HAP-1 (cell line): Measurements from ENCODE around the gene TNXB.
"Not testable (repeated sequence)": the region's sequence is repeated elsewhere in the genome, so short reads cannot be mapped to it uniquely, and the experiment has no call there.

Source experiments
- DNase-seq, 2 experiments: peaks; one replicate each; pipeline ENCODE4 v3.0.0-alpha.2; 2016 to 2020; ENCODE audit warnings: low spot score in 2 of 2
- H3K27me3 ChIP-seq: fragments of 250-450 bp; sonication (Bioruptor Pico); 2 replicates; pipeline ENCODE4 v1.5.1; 2020; ENCODE audit warnings: low read depth, mild to moderate bottlenecking, moderate library complexity
- H3K36me3 ChIP-seq: fragments of 250-450 bp; sonication (Bioruptor Pico); replicated peaks from 2 replicates; pipeline ENCODE4 v1.5.1; 2020; ENCODE audit warnings: mild to moderate bottlenecking
- H3K4me1 ChIP-seq: fragments of 250-450 bp; sonication (Bioruptor Pico); 2 replicates; pipeline ENCODE4 v1.5.1; 2020; ENCODE audit warnings: mild to moderate bottlenecking
- H3K4me3 ChIP-seq: fragments of 250-450 bp; sonication (Bioruptor Pico); 2 replicates; pipeline ENCODE4 v1.5.1; 2020; ENCODE audit warnings: mild to moderate bottlenecking, moderate library complexity
- H3K9me3 ChIP-seq: fragments of 250-450 bp; sonication (Bioruptor Pico); 2 replicates; pipeline ENCODE4 v1.5.1; 2020; ENCODE audit warnings: mild to moderate bottlenecking, moderate library complexity
- in situ Hi-C: fragments of 300-500 bp; cut with MboI; formaldehyde crosslinking; loops from 3 replicates; pipeline ENCODE4 v1.14.3; 2020; ENCODE audit warnings: low sequenced_read_pairs, inconsistent platforms, mixed read lengths

Gene TNXB

DNA sequence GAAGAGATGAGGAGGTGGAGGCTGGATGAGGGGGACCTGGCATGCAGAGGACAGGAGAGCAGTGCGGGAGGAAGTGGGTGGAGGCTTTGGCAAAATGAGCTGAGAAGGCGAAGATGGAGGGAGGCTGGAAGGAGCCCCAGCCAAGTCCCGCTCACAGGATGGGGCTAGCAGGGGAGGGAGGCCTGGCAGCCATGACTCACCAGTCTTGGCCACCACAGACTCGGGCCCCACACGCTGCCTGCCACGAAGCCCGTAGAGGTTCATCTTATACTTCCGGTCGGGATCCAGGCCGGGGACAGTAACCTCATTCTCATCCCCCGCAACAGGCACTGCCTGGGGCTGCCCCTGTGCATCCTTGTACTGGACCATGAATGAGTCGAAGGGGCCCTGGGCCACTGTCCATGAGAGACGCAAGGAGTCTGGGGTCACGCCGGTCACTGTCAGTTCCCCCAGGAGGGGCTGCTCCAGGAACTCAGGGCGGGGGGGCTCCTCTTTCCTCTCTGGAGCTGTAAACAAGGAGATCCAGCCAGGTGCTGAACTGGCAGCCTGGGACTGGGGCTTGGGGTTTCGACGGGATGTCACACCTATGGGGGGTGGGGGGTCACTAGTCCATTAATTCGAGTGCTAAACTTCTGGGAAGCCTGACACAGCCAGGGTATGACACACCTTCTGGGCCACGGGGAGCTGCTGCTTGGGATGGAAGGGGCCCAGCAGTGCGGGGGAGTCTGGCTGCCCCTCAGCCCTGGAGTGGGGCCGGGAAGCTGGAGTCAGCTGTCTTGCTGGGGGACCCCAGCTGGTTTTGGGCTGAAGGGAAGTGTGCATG, 27.8 kb downstream of the TNXB start:
- no peaks in the 10 kb centered on the region for H3K4me1 ChIP-seq
- H3K36me3 ChIP-seq: no peaks in the 10 kb centered on the region
- H3K4me3 ChIP-seq: no peak overlapping the region
- no peak for DNase-seq
- H3K27me3 ChIP-seq: 0 out of 2 replicates have a peak, but pooled peaks cover 2% of the 10 kb centered on the region
- H3K9me3 ChIP-seq: no peaks in the 10 kb centered on the region
- in situ Hi-C loops: loop anchor here (10.0 kb wide), 1 partner anchor 713 kb away; no protein-coding TSS in a partner anchor

DNA sequence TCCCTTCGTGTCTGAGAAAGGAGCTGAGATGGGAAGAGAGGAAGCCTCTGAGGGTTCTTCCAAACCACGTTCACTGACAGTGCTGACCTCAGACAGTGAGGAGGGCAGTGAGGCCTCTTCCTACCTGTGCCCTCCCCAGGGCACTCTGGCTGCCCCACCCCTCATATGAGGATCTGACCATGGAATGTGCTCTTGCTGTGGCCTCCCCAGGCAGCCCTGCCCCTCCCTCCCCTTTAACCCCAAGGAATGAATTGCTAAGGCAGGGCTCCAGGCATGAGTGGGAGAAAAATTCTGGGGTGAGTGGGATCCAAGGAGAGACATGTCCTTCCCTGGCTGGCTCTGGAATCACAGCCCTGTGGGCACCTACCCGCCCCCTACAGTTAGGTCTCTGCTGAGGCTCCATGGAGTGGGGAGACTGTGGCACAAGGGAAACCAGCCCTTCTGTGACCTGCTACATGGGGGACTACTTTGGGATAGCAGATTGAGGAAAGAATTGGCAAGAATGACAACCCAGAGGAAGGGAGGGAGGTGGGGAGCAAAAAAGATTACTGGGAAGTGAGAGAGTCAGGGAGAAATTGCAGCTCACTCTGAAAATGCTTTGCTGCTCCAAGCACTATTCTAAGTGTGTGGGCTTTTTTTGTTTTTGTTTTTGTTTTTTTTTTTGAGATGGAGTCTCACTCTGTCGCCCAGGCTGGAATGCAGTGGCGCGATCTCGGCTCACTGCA, 29.4 kb downstream of the TNXB start:
- Histone ChIP-seq H3K4me3 (no peak overlapping the region), H3K4me1 (no peaks in the 10 kb centered on the region), H3K27me3 (0 out of 2 replicates have a peak, but pooled peaks cover 2% of the 10 kb centered on the region), H3K36me3 (no peaks in the 10 kb centered on the region), H3K9me3 (no peaks in the 10 kb centered on the region)
- in situ Hi-C loops: loop anchor here (10.0 kb wide), 1 partner anchor 715 kb away; no protein-coding TSS in a partner anchor
- no peak for DNase-seq

DNA sequence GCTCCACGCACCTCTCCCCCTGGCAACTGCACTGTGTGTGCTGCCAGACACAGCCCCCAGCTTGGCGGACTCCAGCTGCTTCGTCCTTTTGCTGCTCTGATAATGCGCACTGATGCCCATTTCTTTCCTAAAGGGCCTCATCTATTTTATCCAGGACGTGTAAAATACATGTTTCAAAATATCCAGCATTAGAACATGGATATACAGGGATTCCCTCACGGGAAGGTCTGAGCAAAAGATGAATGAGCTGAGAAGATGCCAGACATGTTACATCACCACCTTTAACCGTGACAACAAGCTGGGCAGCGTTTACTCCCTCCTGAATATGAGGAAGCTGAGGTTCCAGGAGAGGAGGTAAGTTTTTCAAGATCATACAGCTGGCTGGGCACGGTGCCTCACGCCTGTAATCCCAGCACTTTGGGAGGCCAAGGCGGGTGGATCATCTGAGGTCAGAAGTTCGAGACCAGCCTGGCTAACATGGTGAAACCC, 32.8 kb downstream of the TNXB start:
- no peak overlapping the region for H3K4me3 ChIP-seq
- no peak for DNase-seq
- H3K36me3 ChIP-seq: no peaks in the 10 kb centered on the region
- no peaks in the 10 kb centered on the region for H3K27me3 ChIP-seq
- H3K9me3 ChIP-seq: no peaks in the 10 kb centered on the region
- in situ Hi-C loops: no loop called here
- no peaks in the 10 kb centered on the region for H3K4me1 ChIP-seq

DNA sequence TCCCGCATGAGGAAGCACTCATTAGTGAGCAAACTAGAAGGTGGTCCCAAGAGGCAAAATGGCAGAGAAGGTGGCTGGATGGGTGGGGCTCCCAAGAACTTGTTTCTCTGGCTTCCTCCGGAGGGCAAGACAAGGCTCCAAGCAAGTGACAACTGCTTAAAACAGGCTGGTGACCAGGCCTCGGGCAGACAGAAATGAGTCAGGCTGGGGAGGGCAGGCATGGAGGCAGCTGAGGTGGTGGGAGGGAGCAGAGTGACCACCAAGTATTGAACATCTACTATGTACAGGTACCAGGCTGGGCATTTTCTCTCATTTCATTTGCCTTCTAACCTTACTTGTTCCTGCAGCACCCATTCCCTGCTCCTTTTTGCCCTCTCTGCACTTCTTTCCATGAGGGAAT, 33.4 kb downstream of the TNXB start:
- in situ Hi-C loops: no loop called here
- Histone ChIP-seq H3K4me3 (no peak overlapping the region), H3K27me3 (no peaks in the 10 kb centered on the region), H3K9me3 (no peaks in the 10 kb centered on the region), H3K4me1 (no peaks in the 10 kb centered on the region), H3K36me3 (no peaks in the 10 kb centered on the region)
- DNase-seq: no peak

DNA sequence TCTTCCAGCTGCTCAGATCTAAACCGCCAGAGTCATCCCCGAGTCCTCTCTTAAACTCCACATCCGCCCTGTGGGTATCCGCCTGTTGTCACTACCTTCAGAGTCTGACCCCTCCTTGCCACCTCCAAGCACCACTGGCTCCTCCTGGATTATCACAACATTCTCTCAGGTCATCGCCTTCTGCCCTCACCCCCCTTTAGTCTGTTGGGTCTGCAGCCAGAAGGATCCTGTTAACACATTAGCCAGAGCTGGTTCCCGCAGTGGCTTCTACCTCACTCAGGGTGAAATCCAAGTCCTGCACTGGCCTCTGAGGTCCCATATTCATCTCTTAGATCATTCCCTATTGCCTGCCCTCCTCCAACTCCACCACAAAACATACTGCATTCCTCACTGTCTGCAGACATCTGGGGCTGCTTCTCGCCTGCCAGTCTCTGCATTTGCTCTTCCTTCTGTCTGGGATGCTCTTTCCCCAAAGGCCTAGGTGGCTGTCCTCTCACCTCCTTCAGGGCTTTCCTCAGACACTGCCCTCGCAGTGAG, 34.1 kb downstream of the TNXB start:
- Histone ChIP-seq H3K36me3 (no peaks in the 10 kb centered on the region), H3K27me3 (no peaks in the 10 kb centered on the region), H3K9me3 (no peaks in the 10 kb centered on the region), H3K4me1 (no peaks in the 10 kb centered on the region), H3K4me3 (no peak overlapping the region)
- in situ Hi-C loops: no loop called here
- DNase-seq: no peak

DNA sequence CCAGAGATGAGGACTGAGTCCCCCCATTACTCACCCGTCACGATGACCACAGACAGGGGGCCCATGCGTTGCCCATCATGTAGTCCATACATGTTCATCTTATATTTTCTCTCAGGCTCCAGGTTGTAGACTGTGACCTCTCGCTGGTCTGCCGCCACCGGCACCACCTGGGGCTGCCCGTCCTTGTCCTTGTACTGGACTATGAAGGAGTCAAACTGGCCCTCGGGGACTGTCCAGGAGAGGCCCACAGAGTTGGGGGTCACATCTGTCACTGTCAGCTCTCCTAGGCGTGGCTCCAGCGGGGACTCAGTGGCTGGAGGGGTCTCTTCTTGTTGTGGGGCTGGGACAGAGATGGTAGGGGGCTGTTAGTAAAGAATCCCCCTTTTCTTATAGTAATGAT, 35.5 kb downstream of the TNXB start:
- DNase-seq: no peak
- Histone ChIP-seq H3K36me3 (no peaks in the 10 kb centered on the region), H3K4me3 (no peak overlapping the region), H3K9me3 (no peaks in the 10 kb centered on the region), H3K4me1 (no peaks in the 10 kb centered on the region), H3K27me3 (no peaks in the 10 kb centered on the region)
- in situ Hi-C loops: no loop called here

DNA sequence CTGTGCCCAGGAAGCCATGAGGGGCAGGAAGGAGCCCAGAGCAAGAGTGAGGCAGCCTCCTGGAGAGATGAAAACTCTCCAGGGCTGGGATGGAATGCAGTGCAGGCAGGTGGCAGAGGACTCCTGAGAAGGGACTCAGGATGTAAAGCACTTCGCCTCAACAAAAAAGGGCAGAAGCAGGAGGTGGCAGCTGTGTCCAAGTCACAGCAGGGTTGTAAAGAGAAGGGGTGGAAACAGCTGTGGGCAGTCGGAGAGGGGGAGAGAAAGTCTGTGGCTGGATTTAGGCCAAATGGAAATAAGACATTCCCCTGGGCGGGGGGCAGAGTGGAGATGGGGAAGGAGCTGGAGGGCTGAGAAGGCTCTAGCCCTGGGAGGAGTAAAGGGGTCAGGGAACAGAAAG, 36.0 kb downstream of the TNXB start:
- in situ Hi-C loops: no loop called here
- DNase-seq: no peak
- no peaks in the 10 kb centered on the region for H3K9me3 ChIP-seq
- no peak overlapping the region for H3K4me3 ChIP-seq
- H3K4me1 ChIP-seq: no peaks in the 10 kb centered on the region
- H3K27me3 ChIP-seq: no peaks in the 10 kb centered on the region
- no peaks in the 10 kb centered on the region for H3K36me3 ChIP-seq

DNA sequence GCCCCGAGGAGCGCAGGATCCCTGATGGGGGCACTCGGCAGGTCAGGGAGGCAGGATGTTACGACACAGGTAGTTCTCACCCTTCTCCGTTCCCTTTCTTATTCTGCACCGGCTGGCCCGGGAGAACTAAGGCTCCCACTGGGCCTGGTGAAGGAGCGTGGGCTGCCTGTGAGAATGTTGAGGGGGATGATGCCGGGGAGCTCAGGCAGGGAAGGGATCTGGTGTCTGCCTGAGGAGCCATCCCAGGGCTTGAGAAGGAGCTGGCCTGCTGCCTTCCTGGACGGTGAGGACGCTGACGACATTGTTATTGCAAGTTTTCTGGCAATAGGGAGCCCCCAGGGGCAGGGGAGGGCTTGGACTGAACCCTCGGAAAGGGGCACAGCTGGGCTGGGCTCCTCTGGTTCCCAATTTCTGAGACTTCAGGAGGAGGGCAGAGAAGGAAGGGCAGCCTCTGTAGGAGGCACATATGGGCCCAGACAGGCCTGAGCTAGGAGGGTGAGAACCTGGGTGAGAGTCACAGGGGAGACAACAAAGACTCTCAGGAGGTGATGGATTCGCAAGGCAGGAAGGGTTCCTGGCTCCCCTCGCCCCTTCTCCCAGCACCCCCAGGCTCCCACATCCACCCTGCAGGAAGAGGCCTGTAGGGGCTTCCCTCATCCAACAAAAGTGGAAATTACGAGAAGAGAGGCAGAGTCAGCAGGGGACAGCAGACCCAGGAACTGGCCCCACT, 38.2 kb downstream of the TNXB start:
- H3K9me3 ChIP-seq: no peaks in the 10 kb centered on the region
- no peak overlapping the region for H3K4me3 ChIP-seq
- no peaks in the 10 kb centered on the region for H3K36me3 ChIP-seq
- no peak for DNase-seq
- in situ Hi-C loops: no loop called here
- no peaks in the 10 kb centered on the region for H3K27me3 ChIP-seq
- no peaks in the 10 kb centered on the region for H3K4me1 ChIP-seq

DNA sequence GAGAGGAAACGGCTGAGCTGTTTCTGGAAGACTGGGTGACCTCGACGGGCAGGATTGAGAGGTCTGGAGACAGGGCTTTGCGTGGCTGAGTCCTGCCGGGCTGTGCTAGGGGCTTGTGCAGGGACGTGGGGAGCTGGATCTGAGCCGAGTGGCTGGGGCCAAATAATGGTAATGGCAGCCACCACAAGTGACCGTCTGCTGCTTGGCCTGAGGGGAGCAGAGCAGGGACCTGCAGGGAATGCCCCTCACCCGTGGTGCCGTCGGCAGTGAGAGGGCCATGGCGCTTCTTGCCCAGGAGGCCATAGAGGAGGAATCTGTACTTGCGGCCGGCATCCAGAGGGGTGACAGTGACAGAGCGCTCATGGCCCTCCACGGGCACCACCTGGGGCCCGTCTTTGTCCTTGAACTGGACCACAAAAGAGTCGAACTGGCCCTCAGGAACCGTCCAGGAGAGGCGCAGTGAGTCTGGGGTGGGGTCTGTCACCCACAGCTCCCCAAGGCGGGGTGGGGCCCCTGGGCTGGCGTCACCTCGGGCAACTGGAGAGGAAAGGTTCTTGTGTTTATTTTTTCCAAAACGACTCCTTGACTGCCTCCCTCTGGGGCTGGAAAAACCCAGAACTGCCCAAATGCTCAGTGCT, 39.1 kb downstream of the TNXB start:
- in situ Hi-C loops: no loop called here
- H3K4me1 ChIP-seq: no peaks in the 10 kb centered on the region
- no peak overlapping the region for H3K4me3 ChIP-seq
- no peaks in the 10 kb centered on the region for H3K36me3 ChIP-seq
- no peaks in the 10 kb centered on the region for H3K27me3 ChIP-seq
- DNase-seq: no peak
- no peaks in the 10 kb centered on the region for H3K9me3 ChIP-seq

DNA sequence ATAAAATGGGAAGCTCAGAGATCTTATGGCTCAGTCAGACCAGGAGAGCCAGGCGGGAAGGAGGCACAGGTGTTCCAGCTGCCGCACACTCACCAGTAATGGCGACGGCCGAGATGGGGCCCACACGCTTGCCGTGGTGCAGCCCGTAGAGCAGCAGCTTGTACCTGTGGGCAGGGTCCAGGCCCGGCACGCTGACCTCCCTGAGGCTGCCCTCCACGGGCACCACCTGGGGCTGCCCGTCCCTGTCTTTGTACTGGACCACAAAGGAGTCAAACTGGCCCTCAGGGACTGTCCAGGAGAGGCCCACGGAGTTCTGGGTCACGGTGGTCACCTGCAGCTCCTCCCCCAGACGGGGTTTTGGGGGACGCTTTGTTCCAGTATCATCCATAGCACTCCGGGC, 39.7 kb downstream of the TNXB start:
- Histone ChIP-seq H3K9me3 (no peaks in the 10 kb centered on the region), H3K4me3 (no peak overlapping the region), H3K36me3 (no peaks in the 10 kb centered on the region), H3K27me3 (no peaks in the 10 kb centered on the region), H3K4me1 (no peaks in the 10 kb centered on the region)
- DNase-seq: no peak
- in situ Hi-C loops: no loop called here

DNA sequence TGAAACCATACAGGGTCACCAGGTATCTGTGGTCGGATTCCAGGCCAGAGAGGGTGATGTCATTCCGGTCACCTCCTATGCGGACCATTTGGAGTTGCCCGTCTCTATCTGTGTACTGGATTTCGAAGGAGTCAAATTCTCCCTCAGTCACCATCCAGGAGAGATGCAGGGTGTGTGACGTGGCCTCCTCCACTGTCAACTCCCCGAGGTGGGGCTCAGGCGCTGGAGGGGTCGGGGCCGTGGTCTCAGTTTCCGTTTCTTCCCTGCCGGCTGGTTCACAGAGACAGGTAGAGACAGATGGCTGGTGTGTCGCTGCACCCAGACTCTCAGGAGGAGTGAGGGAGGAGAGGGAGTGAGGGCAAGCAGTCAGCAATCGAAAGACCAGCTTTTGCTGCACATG, 40.3 kb downstream of the TNXB start:
- no peaks in the 10 kb centered on the region for H3K4me1 ChIP-seq
- in situ Hi-C loops: no loop called here

DNA sequence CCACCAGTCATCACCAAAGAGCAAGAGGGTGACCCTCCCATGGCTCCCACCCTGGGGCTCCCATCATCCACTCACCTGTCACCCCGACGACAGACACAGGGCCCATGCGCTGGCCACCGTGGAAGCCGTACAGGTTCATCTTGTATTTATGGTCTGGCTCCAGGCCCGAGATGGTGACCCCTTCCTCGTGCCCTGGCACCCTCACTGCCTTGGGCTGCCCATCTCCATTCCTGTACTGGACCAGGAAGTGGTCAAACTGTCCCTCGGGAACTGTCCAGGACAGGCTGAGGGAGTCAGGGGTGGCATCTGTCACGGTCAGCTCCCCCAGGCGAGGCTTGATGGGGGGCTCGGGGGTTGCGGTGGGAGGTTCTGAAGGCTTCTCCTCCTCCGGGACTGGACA, 40.8 kb downstream of the TNXB start:
- H3K27me3 ChIP-seq, H3K9me3 ChIP-seq, DNase-seq, H3K4me1 ChIP-seq, H3K4me3 ChIP-seq, H3K36me3 ChIP-seq, in situ Hi-C loops: not testable (repeated sequence)

More for the DNA sequence above, 40.3 kb downstream of the TNXB start:
- H3K27me3 ChIP-seq: no peaks in the 10 kb centered on the region
- H3K4me3 ChIP-seq: no peak overlapping the region
- DNase-seq: no peak
- H3K9me3 ChIP-seq: no peaks in the 10 kb centered on the region
- no peaks in the 10 kb centered on the region for H3K36me3 ChIP-seq

DNA sequence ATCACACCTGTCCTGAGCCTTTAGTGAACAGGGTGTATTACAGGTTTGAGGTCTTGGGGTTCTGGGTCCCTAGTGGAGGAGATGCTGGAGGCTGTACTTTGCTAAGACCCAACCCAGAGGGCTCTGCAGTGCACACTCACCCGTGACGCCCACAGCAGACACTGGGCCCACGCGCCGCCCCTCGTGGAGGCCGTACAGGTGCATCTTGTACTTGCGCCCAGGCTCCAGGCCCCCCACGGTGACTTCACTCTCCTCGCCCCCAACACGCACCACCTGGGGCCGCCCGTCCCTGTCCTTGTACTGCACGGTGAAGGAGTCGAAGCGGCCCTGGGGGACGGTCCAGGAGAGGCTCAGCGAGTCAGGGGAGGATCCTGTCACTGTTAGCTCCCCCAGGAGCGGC, 41.6 kb downstream of the TNXB start:
- H3K27me3 ChIP-seq, H3K36me3 ChIP-seq, H3K4me1 ChIP-seq, H3K9me3 ChIP-seq, DNase-seq, in situ Hi-C loops, H3K4me3 ChIP-seq: not testable (repeated sequence)
